GM12891 (cell line): ENCODE data around the gene HIPK2.

Experiments
- PAX5 ChIP-seq: IDR thresholded peaks from 2 replicates; pipeline ENCODE4 v1.6.1; 2011; ENCODE audit warnings: low read length, moderate library complexity, mild to moderate bottlenecking; ENCODE audit not compliant: insufficient read depth, severe bottlenecking
- POLR2A ChIP-seq: IDR thresholded peaks from 2 replicates; pipeline ENCODE4 v1.6.1; 2011; ENCODE audit warnings: low read depth, low read length, control low read depth
- POLR2AphosphoS5 ChIP-seq: IDR thresholded peaks from 2 replicates; pipeline ENCODE4 v1.6.1; 2011; ENCODE audit warnings: low read depth, low read length, control low read depth
- POU2F2 ChIP-seq: IDR thresholded peaks from 2 replicates; pipeline ENCODE4 v1.6.1; 2011; ENCODE audit warnings: low read depth, mild to moderate bottlenecking, control low read depth, low read length, moderate library complexity
- SPI1 ChIP-seq: IDR thresholded peaks from 2 replicates; pipeline ENCODE4 v1.6.1; 2011; ENCODE audit warnings: low read depth, low read length, control low read depth
- TAF1 ChIP-seq: IDR thresholded peaks from 2 replicates; pipeline ENCODE4 v1.6.1; 2011; ENCODE audit warnings: low read depth, low read length, control low read depth

GRCh38 chr7:139727151-139727705, 50.6 kb downstream of the HIPK2 start:
- no peak for TF ChIP-seq POLR2A
- no peak for TF ChIP-seq POLR2AphosphoS5
- TF ChIP-seq POU2F2, result no peak
- no peak for TF ChIP-seq SPI1
- no peak for TF ChIP-seq TAF1
- no peak for TF ChIP-seq PAX5
